AG09309 (cell line): Measurements from ENCODE around the gene RAB34.
"Not testable (repeated sequence)": the region's sequence is repeated elsewhere in the genome, so short reads cannot be mapped to it uniquely, and the experiment has no call there.

Experiments used
- DNase-seq: peaks from one replicate; pipeline ENCODE4 v3.0.0-alpha.2; 2010; ENCODE audit warnings: low read depth
- H3K4me3 ChIP-seq: 2 replicates; pipeline ENCODE4 v1.5.1; 2011; ENCODE audit warnings: mild to moderate bottlenecking, low read depth, low read length, moderate library complexity; ENCODE audit not compliant: control insufficient read depth
- CTCF ChIP-seq: IDR thresholded peaks from 2 replicates; pipeline ENCODE4 v1.5.1; 2011; ENCODE audit warnings: mild to moderate bottlenecking, low read depth, low read length, inconsistent platforms; ENCODE audit not compliant: insufficient read depth, control insufficient read depth; ENCODE audit errors: missing control alignments

RAB34 gene

GRCh38 chr17:28726226-28726626, 8.6 kb upstream of the RAB34 start, which contains the start of gene TLCD1:
TSS of gene TLCD1 (minus strand) at chr17:28726233. CDS start at chr17:28726097, 136 bp downstream.
- no peak for DNase-seq

GRCh38 chr17:28725660-28726225, 8.1 kb upstream of the RAB34 start:
- no peak for TF ChIP-seq CTCF
- no peak for DNase-seq
- peak overlapping the region; percentile 60 for H3K4me3 ChIP-seq

More at GRCh38 chr17:28726226-28726626, 8.6 kb upstream of the RAB34 start, which contains the start of gene TLCD1:
- TF ChIP-seq CTCF: no peak
- H3K4me3 ChIP-seq: peak within 1 kb of the TSS; percentile 60

DNA sequence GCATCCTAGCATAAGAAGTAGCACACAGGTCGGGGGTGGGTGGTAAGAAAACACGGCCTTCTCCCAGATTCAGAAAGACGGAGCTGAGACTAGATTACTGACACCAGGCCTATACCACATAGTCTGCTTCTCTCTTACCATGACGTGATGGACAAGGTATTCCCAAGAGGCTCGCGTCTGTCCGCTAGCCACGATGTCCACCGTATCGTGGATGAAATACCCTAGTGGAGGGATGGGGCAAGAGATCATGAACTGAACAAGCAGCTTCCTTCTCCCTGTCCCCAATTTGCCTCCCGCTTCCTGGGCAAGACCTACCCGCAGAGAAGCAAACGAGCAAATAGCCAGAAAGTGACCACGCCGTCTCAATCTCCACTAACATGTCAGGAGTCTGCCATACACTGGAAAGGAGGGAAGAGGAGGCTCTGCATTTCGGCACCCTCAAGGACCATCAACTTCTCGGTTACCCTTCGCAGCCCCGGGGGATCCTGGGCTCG, 7.5 kb upstream of the RAB34 start:
- no peak for DNase-seq
- H3K4me3 ChIP-seq: peak overlapping the region; percentile 60
- peak; percentile 25 for TF ChIP-seq CTCF

DNA sequence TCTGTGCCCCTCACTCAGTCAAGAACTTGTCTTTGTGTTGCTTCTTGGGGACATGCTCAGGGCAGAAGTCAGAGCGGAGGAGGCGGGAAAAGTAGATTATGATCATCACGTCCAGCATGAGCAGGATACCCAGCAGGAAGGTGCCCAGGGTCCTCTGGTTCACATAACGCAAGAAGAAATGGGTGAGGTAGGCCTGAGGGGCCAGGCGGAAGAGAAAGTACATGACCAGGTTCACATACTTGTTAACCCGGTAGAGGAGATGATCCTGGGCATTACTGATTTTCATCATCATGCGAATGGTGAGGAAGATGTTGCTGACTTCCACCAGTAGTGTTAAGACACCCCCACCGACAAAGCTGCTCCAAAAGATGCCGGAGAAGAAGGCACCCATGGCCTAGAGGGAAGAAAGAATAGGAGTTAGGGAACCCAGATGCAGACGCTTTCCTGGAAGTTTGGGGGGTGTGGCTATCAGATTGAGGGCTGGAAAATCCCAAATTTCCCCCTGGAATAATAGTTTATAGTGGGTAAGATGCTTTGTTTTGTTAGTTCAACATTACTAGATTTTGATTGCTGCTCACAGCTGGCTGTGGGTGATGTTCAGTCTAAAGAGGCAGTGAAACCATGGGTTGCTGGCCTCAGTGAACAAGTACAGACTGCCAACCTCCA, 7.0 kb upstream of the RAB34 start:
- no peak overlapping the region for H3K4me3 ChIP-seq
- no peak for TF ChIP-seq CTCF
- DNase-seq: no peak

DNA sequence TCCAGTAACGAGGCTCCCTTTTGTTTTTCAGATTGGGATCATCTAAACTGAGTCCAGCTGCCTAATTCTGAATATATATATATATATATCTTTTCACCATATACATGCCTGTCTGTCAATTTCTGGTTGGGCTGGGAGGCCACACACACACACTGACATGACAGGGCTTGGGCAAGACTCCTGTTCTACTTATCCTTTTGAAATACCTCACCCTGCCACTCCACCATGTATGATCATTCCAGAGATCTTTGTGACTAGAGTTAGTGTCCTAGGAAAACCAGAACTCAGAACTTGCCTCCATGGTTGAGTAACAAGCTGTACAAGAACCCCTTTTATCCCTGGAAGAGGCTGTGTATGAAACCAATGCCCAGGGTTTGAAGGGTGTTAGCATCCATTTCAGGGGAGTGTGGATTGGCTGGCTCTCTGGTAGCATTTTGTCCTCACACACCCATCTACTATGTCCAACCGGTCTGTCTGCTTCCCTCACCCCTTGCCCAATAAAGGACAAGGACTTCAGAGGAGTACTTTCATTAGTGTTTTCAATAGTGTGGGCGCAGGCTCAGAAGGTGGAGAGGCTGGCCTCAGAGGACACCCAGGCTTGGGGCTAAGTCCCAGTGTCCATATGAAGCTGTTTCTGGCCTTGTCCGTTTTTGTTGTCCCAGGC, 6.3 kb upstream of the RAB34 start:
- DNase-seq, H3K4me3 ChIP-seq: not testable (repeated sequence)

- no peak for DNase-seq
- no peak for TF ChIP-seq CTCF
- H3K4me3 ChIP-seq: no peak overlapping the region
Observed at GRCh38 chr17:28723159-28723835, 5.6 kb upstream of the RAB34 start.
